HEK293 (cell line): Measurements from ENCODE around the gene SPARC.
"Not testable (repeated sequence)": the region's sequence is repeated elsewhere in the genome, so short reads cannot be mapped to it uniquely, and the experiment has no call there.

Source experiments
- CTCF ChIA-PET: fragments of 350-600 bp; formaldehyde crosslinking; extraction: SDS; loops from one replicate; lab custom pipeline; 2021; ENCODE audit warnings: antibody characterized with exemption; lab: Yijun Ruan, JAX
- POLR2A ChIA-PET: fragments of 300-600 bp; formaldehyde crosslinking; extraction: SDS; loops from one replicate; lab custom pipeline; 2020; ENCODE audit warnings: antibody characterized with exemption, inconsistent platforms; lab: Yijun Ruan, JAX
- H3K27ac ChIP-seq: fragments of 200-500 bp; sonication (Bioruptor generic); 2 replicates; pipeline ENCODE4 v1.5.1; 2014; ENCODE audit warnings: low read depth, low read length, control low read depth, inconsistent platforms; ENCODE audit errors: extremely low read depth
- H3K36me3 ChIP-seq, 2 experiments: fragments of 200-500 bp in 1 of 2; sonication (Bioruptor generic) in 1 of 2; 1 replicate in 1 of 2; 2 replicates in 1 of 2; pipeline ENCODE4 v1.5.1; 2014 to 2017; ENCODE audit warnings: inconsistent platforms in 2 of 2, low read length in 2 of 2; ENCODE audit not compliant: control insufficient read depth in 2 of 2, insufficient read depth in 1 of 2
- H3K4me1 ChIP-seq: fragments of 200-500 bp; sonication (Bioruptor generic); 2 replicates; pipeline ENCODE4 v1.5.1; 2014; ENCODE audit warnings: mild to moderate bottlenecking, low read length, inconsistent platforms; ENCODE audit not compliant: control insufficient read depth, insufficient read depth
- H3K4me3 ChIP-seq: 2 replicates; pipeline ENCODE4 v1.5.1; 2011; ENCODE audit warnings: low read depth, mild to moderate bottlenecking, control low read depth, low read length, moderate library complexity
- H3K9me3 ChIP-seq: fragments of 200-500 bp; sonication (Bioruptor generic); 2 replicates; pipeline ENCODE4 v1.5.1; 2014; ENCODE audit warnings: low read depth, low read length, inconsistent platforms; ENCODE audit not compliant: control insufficient read depth, insufficient read depth
- BCL11B ChIP-seq: fragments of 450-650 bp; formaldehyde crosslinking; IDR thresholded peaks from 2 replicates; pipeline ENCODE4 v1.5.1; 2016; ENCODE audit warnings: low read depth, missing biosample characterization, missing genetic modification characterization
- SETDB1 ChIP-seq: IDR thresholded peaks from one replicate; pipeline ENCODE4 v1.6.1; 2017; ENCODE audit warnings: mild to moderate bottlenecking, low read length, moderate library complexity, mixed read lengths; ENCODE audit not compliant: insufficient read length
- ZBTB11 ChIP-seq: fragments of 450-650 bp; formaldehyde crosslinking; conservative IDR thresholded peaks from 2 replicates; pipeline ENCODE4 v1.5.1; 2016; ENCODE audit warnings: low read depth, missing biosample characterization, missing genetic modification characterization
- ZNF174 ChIP-seq: fragments of 450-650 bp; formaldehyde crosslinking; IDR thresholded peaks from 2 replicates; pipeline ENCODE4 v1.5.0; 2017; ENCODE audit warnings: missing biosample characterization, mild to moderate bottlenecking, missing genetic modification characterization
- ZNF184 ChIP-seq: fragments of 450-650 bp; IDR thresholded peaks from 2 replicates; pipeline ENCODE4 v1.5.1; 2018; ENCODE audit warnings: missing biosample characterization, mild to moderate bottlenecking, missing genetic modification characterization
- ZNF221 ChIP-seq: fragments of 450-650 bp; formaldehyde crosslinking; IDR thresholded peaks from 2 replicates; pipeline ENCODE4 v1.5.1; 2017; ENCODE audit warnings: missing biosample characterization, missing genetic modification characterization, borderline replicate concordance
- ZNF280C ChIP-seq: fragments of 450-650 bp; formaldehyde crosslinking; IDR thresholded peaks from 2 replicates; pipeline ENCODE4 v1.5.1; 2016; ENCODE audit warnings: missing biosample characterization, missing genetic modification characterization
- ZNF530 ChIP-seq: fragments of 450-650 bp; formaldehyde crosslinking; IDR thresholded peaks from 2 replicates; pipeline ENCODE4 v1.5.1; 2016; ENCODE audit warnings: low read depth, missing biosample characterization, missing genetic modification characterization
- ZNF560 ChIP-seq: fragments of 450-650 bp; formaldehyde crosslinking; IDR thresholded peaks from 2 replicates; pipeline ENCODE4 v1.5.1; 2017; ENCODE audit warnings: missing biosample characterization, missing genetic modification characterization, borderline replicate concordance
- ZNF596 ChIP-seq: fragments of 450-650 bp; IDR thresholded peaks from 2 replicates; pipeline ENCODE4 v1.5.0; 2018; ENCODE audit warnings: missing biosample characterization, mild to moderate bottlenecking, missing genetic modification characterization, moderate library complexity
- ZNF621 ChIP-seq: fragments of 450-650 bp; formaldehyde crosslinking; IDR thresholded peaks from 2 replicates; pipeline ENCODE4 v1.5.1; 2017; ENCODE audit warnings: missing biosample characterization, missing genetic modification characterization
- ZSCAN18 ChIP-seq: fragments of 450-650 bp; formaldehyde crosslinking; IDR thresholded peaks from 2 replicates; pipeline ENCODE4 v1.5.1; 2016; ENCODE audit warnings: missing biosample characterization, missing genetic modification characterization
- TF ChIP-seq, protein P1 (sequence below): fragments of 450-650 bp; formaldehyde crosslinking; IDR thresholded peaks from 2 replicates; pipeline ENCODE4 v1.5.1; 2016; ENCODE audit warnings: missing biosample characterization, missing genetic modification characterization
- TF ChIP-seq, protein P2 (sequence below): fragments of 450-650 bp; formaldehyde crosslinking; optimal IDR thresholded peaks from 2 replicates; pipeline ENCODE3; 2016; ENCODE audit warnings: missing biosample characterization, mild to moderate bottlenecking, missing genetic modification characterization
- TF ChIP-seq, protein P3 (sequence below): fragments of 450-650 bp; formaldehyde crosslinking; IDR thresholded peaks from 2 replicates; pipeline ENCODE4 v1.5.1; 2016; ENCODE audit warnings: missing biosample characterization, missing genetic modification characterization

The SPARC gene

DNA sequence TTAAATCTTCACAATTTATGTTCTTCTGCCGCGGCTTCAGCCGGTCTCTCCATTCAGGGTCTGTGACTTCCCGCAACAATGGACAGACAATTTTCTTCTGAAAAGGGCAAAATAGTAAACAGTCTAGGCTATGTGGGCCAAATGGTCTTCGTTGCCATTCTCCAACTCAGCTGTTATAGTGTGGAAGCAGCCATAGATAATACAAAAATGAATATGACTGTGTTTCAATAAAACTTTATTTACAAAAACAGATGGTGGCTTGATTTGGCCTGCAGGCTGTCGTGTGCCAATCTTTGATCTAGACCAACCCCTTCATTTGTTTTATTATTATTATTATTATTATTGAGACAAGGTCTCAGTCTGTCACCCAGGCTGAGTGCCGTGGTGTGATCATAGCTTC is 43.7 kb upstream of the SPARC start:
- POLR2A ChIA-PET = no interaction called here

GRCh38 chr5:151729597-151729996 is 42.9 kb upstream of the SPARC start:
- H3K9me3 ChIP-seq, H3K27ac ChIP-seq, H3K4me3 ChIP-seq, H3K4me1 ChIP-seq, POLR2A ChIA-PET, H3K36me3 ChIP-seq: not testable (repeated sequence)
- TF ChIP-seq SETDB1 = peak; percentile 83
- CTCF ChIA-PET = interaction anchor here (1.5 kb wide), 1 partner anchor 71 kb away, joined by 3 read pairs; no protein-coding TSS in a partner anchor

More for the DNA sequence above, 43.7 kb upstream of the SPARC start:
- Histone ChIP-seq H3K27ac (no peak overlapping the region), H3K36me3 (no peaks in the 10 kb centered on the region), H3K9me3 (no peaks in the 10 kb centered on the region), H3K4me1 (no peaks in the 10 kb centered on the region), H3K4me3 (no peak overlapping the region)
- CTCF ChIA-PET = interaction anchor here (0.5 to 1.9 kb wide), 2 partner anchors 12 to 78 kb away, joined by 3 to 8 read pairs; no protein-coding TSS in a partner anchor
- TF ChIP-seq ZBTB11 (tag by site-specific recombination) = no peak
- no peak for TF ChIP-seq ZNF530 (tag by site-specific recombination)
- no peak for TF ChIP-seq ZNF621
- TF ChIP-seq ZNF174 (tag by site-specific recombination) = no peak
- TF ChIP-seq BCL11B (tag by site-specific recombination) = no peak

- Histone ChIP-seq H3K9me3 (no peaks in the 10 kb centered on the region), H3K27ac (no peak overlapping the region), H3K4me3 (no peak overlapping the region), H3K36me3 (no peaks in the 10 kb centered on the region), H3K4me1 (no peaks in the 10 kb centered on the region)
- CTCF ChIA-PET = no interaction called here
- TF ChIP-seq ZNF596 (tag by site-specific recombination) = no peak
- TF ChIP-seq, protein P1, sequence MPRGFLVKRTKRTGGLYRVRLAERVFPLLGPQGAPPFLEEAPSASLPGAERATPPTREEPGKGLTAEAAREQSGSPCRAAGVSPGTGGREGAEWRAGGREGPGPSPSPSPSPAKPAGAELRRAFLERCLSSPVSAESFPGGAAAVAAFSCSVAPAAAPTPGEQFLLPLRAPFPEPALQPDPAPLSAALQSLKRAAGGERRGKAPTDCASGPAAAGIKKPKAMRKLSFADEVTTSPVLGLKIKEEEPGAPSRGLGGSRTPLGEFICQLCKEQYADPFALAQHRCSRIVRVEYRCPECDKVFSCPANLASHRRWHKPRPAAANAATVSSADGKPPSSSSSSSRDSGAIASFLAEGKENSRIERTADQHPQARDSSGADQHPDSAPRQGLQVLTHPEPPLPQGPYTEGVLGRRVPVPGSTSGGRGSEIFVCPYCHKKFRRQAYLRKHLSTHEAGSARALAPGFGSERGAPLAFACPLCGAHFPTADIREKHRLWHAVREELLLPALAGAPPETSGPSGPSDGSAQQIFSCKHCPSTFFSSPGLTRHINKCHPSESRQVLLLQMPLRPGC (tag by site-specific recombination) = no peak
- TF ChIP-seq, protein P2, sequence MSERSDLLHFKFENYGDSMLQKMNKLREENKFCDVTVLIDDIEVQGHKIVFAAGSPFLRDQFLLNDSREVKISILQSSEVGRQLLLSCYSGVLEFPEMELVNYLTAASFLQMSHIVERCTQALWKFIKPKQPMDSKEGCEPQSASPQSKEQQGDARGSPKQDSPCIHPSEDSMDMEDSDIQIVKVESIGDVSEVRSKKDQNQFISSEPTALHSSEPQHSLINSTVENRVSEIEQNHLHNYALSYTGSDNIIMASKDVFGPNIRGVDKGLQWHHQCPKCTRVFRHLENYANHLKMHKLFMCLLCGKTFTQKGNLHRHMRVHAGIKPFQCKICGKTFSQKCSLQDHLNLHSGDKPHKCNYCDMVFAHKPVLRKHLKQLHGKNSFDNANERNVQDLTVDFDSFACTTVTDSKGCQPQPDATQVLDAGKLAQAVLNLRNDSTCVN = no peak
- POLR2A ChIA-PET = no interaction called here
Measured at GRCh38 chr5:151724360-151724759, 37.6 kb upstream of the SPARC start.

GRCh38 chr5:151722546-151722945 is 35.8 kb upstream of the SPARC start:
- ChIA-PET CTCF (interaction anchor here (0.6 to 6.3 kb wide), 5 partner anchors 17 to 63 kb away, joined by 3 to 103 read pairs (median 4); no protein-coding TSS in a partner anchor), POLR2A (interaction anchor here (1.5 kb wide), 1 partner anchor 49 kb away, joined by 6 read pairs; the partner anchor contains the start of gene G3BP1)
- Histone ChIP-seq H3K4me1 (no peaks in the 10 kb centered on the region), H3K4me3 (no peak overlapping the region), H3K27ac (no peak overlapping the region), H3K9me3 (no peaks in the 10 kb centered on the region), H3K36me3 (no peaks in the 10 kb centered on the region)
- TF ChIP-seq ZNF560 (no peak), ZNF280C (tag by site-specific recombination) (no peak), ZNF221 (tag by site-specific recombination) (no peak), ZSCAN18 (no peak), ZNF184 (tag by site-specific recombination) (no peak), ZNF621 (no peak)
- TF ChIP-seq, protein P3, sequence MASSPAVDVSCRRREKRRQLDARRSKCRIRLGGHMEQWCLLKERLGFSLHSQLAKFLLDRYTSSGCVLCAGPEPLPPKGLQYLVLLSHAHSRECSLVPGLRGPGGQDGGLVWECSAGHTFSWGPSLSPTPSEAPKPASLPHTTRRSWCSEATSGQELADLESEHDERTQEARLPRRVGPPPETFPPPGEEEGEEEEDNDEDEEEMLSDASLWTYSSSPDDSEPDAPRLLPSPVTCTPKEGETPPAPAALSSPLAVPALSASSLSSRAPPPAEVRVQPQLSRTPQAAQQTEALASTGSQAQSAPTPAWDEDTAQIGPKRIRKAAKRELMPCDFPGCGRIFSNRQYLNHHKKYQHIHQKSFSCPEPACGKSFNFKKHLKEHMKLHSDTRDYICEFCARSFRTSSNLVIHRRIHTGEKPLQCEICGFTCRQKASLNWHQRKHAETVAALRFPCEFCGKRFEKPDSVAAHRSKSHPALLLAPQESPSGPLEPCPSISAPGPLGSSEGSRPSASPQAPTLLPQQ (tag by site-specific recombination) = no peak
